Measurements from ENCODE around the gene CSAD. TPM values are rescaled to one million over a fixed set of nuclear protein-coding genes. Genes with fewer than 3 reads are reported as not detected.
"Not testable (repeated sequence)": the region's sequence is repeated elsewhere in the genome, so short reads cannot be mapped to it uniquely, and the experiment has no call there.

The CSAD gene
- total and polyA plus RNA-seq, 2 of the 13 experiments (the other 11 are each of a cell fraction or from before 2014, with no cell fraction given), result 7.2 to 23.5 TPM

- ATAC-seq; H3K9me3 ChIP-seq (ENCODE audit: low read length); H3K4me3 ChIP-seq (replicated peaks in 1 of 3; ENCODE audit: insufficient read depth in 1 of 3, low read depth in 2 of 3, low read length in 3 of 3); H3K27me3 ChIP-seq (ENCODE audit: control insufficient read depth in 1 of 2, insufficient read depth in 2 of 2, low read length in 2 of 2); DNase-seq (ENCODE audit: low spot score); H3K36me3 ChIP-seq (replicated peaks in 1 of 2; ENCODE audit: control insufficient read depth in 1 of 2, insufficient read depth in 2 of 2, low read length in 2 of 2); in situ Hi-C loops (cut with HindIII; ENCODE audit: extremely low pct_ligation_motif_present, low pct_unique_long_range_greater_than_20kb); intact Hi-C loops (cut with micrococcal nuclease; ENCODE audit: unreplicated experiment); H3K79me2 ChIP-seq (ENCODE audit: insufficient read depth, low read length); H3K9ac ChIP-seq (ENCODE audit: insufficient read depth, low read depth, low read length); H3K4me2 ChIP-seq (ENCODE audit: low read depth, low read length); H3K27ac ChIP-seq (ENCODE audit: extremely low read length, insufficient read depth, low read length); H4K20me1 ChIP-seq (ENCODE audit: insufficient read depth, low read length); H2AFZ ChIP-seq (ENCODE audit: low read length); CTCF ChIA-PET (ENCODE audit: low intra/inter-chr PET ratio, low total read pairs); BruUV-seq (replicated peaks); TF ChIP-seq EP300 (CRISPR knock-in tag; IDR thresholded peaks at IDR 0.05; ENCODE audit: borderline replicate concordance); FOXA1 (IDR thresholded peaks at IDR 0.05): not testable (repeated sequence)
- POLR2A ChIA-PET, result interaction anchor here (0.7 to 4.5 kb wide), 2 partner anchors 17 to 23 kb away, joined by 3 to 34 read pairs; partner anchors contain the start of genes CSAD and ZNF740
- 56% methylated on average over 2 of the region's 2 CpGs for WGBS (ENCODE audit: low lambda C conversion rate)
- H3K4me1 ChIP-seq (ENCODE audit: insufficient read depth, low read length), result peaks cover 44% of the 10 kb centered on the region
- peak; percentile 54 for FAIRE-seq
- TF ChIP-seq ZMYM3 (CRISPR knock-in tag; IDR thresholded peaks at IDR 0.05) (peak; percentile 74), FOXP4 (CRISPR knock-in tag; IDR thresholded peaks at IDR 0.05) (0 out of 2 replicates have a peak, but pooled peaks have one; percentile 38), ZNF362 (CRISPR knock-in tag; IDR thresholded peaks at IDR 0.05; ENCODE audit: borderline replicate concordance) (peak; percentile 74; the same call in 1 of the 2 replicates), ZNF121 (CRISPR knock-in tag; IDR thresholded peaks at IDR 0.05) (peak; percentile 90), ZNF3 (CRISPR knock-in tag; IDR thresholded peaks at IDR 0.05) (peak; percentile 67; the same call in 1 of the 2 replicates), HDAC2 (CRISPR knock-in tag; IDR thresholded peaks at IDR 0.05) (0 out of 2 replicates have a peak, but pooled peaks have one; percentile 35), EP300 (IDR thresholded peaks at IDR 0.05; ENCODE audit: low read depth in 2 of 2, low read length in 2 of 2) (0 out of 4 replicates have a peak, but pooled peaks of 1 of the 2 experiments have one; percentile 11), POGZ (CRISPR knock-in tag; IDR thresholded peaks at IDR 0.05) (peak; percentile 66), FOXA1 (CRISPR knock-in tag; IDR thresholded peaks at IDR 0.05) (peak; percentile 16; the same call in 1 of the 2 replicates), PAXIP1 (CRISPR knock-in tag; conservative IDR thresholded peaks at IDR 0.05) (0 out of 2 replicates have a peak, but pooled peaks have one; percentile 30), HNF4A (CRISPR knock-in tag; IDR thresholded peaks at IDR 0.05) (0 out of 2 replicates have a peak, but pooled peaks have one; percentile 39), ZNF574 (CRISPR knock-in tag; IDR thresholded peaks at IDR 0.05) (0 out of 2 replicates have a peak, but pooled peaks have one; percentile 18)
Measured at GRCh38 chr12:53163008-53163407, 17.7 kb downstream of the CSAD start.

Measured in HepG2 (cell line).